ENCODE data around the gene DGKH.

GRCh38 chr13:42146359-42146758, 97.9 kb downstream of the DGKH start:
- TF ChIP-seq RAD21 (IDR thresholded peaks at IDR 0.05; ENCODE audit: low read depth) = no peak
- TF ChIP-seq, protein P1, sequence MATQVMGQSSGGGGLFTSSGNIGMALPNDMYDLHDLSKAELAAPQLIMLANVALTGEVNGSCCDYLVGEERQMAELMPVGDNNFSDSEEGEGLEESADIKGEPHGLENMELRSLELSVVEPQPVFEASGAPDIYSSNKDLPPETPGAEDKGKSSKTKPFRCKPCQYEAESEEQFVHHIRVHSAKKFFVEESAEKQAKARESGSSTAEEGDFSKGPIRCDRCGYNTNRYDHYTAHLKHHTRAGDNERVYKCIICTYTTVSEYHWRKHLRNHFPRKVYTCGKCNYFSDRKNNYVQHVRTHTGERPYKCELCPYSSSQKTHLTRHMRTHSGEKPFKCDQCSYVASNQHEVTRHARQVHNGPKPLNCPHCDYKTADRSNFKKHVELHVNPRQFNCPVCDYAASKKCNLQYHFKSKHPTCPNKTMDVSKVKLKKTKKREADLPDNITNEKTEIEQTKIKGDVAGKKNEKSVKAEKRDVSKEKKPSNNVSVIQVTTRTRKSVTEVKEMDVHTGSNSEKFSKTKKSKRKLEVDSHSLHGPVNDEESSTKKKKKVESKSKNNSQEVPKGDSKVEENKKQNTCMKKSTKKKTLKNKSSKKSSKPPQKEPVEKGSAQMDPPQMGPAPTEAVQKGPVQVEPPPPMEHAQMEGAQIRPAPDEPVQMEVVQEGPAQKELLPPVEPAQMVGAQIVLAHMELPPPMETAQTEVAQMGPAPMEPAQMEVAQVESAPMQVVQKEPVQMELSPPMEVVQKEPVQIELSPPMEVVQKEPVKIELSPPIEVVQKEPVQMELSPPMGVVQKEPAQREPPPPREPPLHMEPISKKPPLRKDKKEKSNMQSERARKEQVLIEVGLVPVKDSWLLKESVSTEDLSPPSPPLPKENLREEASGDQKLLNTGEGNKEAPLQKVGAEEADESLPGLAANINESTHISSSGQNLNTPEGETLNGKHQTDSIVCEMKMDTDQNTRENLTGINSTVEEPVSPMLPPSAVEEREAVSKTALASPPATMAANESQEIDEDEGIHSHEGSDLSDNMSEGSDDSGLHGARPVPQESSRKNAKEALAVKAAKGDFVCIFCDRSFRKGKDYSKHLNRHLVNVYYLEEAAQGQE (IDR thresholded peaks at IDR 0.05; ENCODE audit: low read depth) = no peak
- TF ChIP-seq POLR2A (IDR thresholded peaks at IDR 0.05; ENCODE audit: borderline replicate concordance, extremely low read depth, insufficient read depth, insufficient read length) = no peak
- no peak for TF ChIP-seq CTCF (IDR thresholded peaks at IDR 0.05 in 2 of 3, conservative IDR thresholded peaks at IDR 0.05 in 1 of 3; ENCODE audit: borderline replicate concordance in 1 of 3, insufficient read depth in 1 of 3, low read depth in 2 of 3, low read length in 2 of 3)

All from HCT116 (cell line).